ENCODE results near the gene KARS1.

GRCh38 chr16:75584108-75584507, 63.4 kb downstream of the KARS1 start:
- TF ChIP-seq CTCF (conservative IDR thresholded peaks at IDR 0.05; ENCODE audit: low read depth, low read length) (no peak), POLR2A (IDR thresholded peaks at IDR 0.05; ENCODE audit: low read depth, low read length) (no peak), MAFK (IDR thresholded peaks at IDR 0.05; ENCODE audit: low read depth, low read length) (no peak), RCOR1 (IDR thresholded peaks at IDR 0.05; ENCODE audit: insufficient replicate concordance, low read length) (no peak), RAD21 (IDR thresholded peaks at IDR 0.05; ENCODE audit: low read length) (no peak), CEBPB (IDR thresholded peaks at IDR 0.05; ENCODE audit: low read depth, low read length) (no peak), FOS (IDR thresholded peaks at IDR 0.05; ENCODE audit: low read depth, low read length) (no peak), SMC3 (IDR thresholded peaks at IDR 0.05; ENCODE audit: low read depth, low read length) (no peak), MXI1 (IDR thresholded peaks at IDR 0.05; ENCODE audit: borderline replicate concordance, low read depth, low read length) (no peak), BHLHE40 (IDR thresholded peaks at IDR 0.05; ENCODE audit: low read depth, low read length) (no peak), RFX5 (IDR thresholded peaks at IDR 0.05; ENCODE audit: low read depth, low read length) (no peak), MAZ (IDR thresholded peaks at IDR 0.05; ENCODE audit: borderline replicate concordance, low read depth, low read length) (no peak), ELK1 (IDR thresholded peaks at IDR 0.05; ENCODE audit: borderline replicate concordance, low read depth, low read length) (no peak)
- TF ChIP-seq, protein P1, sequence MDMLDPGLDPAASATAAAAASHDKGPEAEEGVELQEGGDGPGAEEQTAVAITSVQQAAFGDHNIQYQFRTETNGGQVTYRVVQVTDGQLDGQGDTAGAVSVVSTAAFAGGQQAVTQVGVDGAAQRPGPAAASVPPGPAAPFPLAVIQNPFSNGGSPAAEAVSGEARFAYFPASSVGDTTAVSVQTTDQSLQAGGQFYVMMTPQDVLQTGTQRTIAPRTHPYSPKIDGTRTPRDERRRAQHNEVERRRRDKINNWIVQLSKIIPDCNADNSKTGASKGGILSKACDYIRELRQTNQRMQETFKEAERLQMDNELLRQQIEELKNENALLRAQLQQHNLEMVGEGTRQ (IDR thresholded peaks at IDR 0.05; ENCODE audit: low read depth, low read length): no peak
